Sigmoid colon (tissue), 7 donors: ENCODE data around the gene SRRM2. TPM values are rescaled to one million over a fixed set of nuclear protein-coding genes. Genes with fewer than 3 reads are reported as not detected.

ENCODE experiments used
- DNase-seq: peaks from one replicate; pipeline ENCODE4 v3.0.0-alpha.2; 2019
- H3K27ac ChIP-seq, 4 donors: fragments of 200-600 bp; sonication (generic); one replicate each; pipeline ENCODE4 v1.5.1; 2016 to 2019; ENCODE audit warnings: mild to moderate bottlenecking in 1 of 4
- H3K27me3 ChIP-seq, 3 donors: fragments of 200-600 bp; sonication (generic); one replicate each; pipeline ENCODE4 v1.5.1; 2019; ENCODE audit warnings: mild to moderate bottlenecking in 1 of 3
- H3K36me3 ChIP-seq, 4 donors: fragments of 200-600 bp; sonication (generic); one replicate each; pipeline ENCODE4 v1.5.1; 2016 to 2019
- H3K4me1 ChIP-seq, 4 donors: fragments of 200-600 bp; sonication (generic); one replicate each; pipeline ENCODE4 v1.5.1; 2017 to 2019
- H3K4me3 ChIP-seq, 4 donors: fragments of 200-600 bp; sonication (generic); one replicate each; pipeline ENCODE4 v1.5.1; 2017 to 2019; ENCODE audit warnings: mild to moderate bottlenecking in 2 of 4, moderate library complexity in 1 of 4
- H3K9me3 ChIP-seq, 4 donors: fragments of 200-600 bp in 3 of 4; sonication (generic) in 3 of 4; one replicate each; pipeline versions ENCODE4 v1.5.1 to v1.6.1; 2013 to 2019
- EP300 ChIP-seq, 4 donors: sonication (generic); formaldehyde crosslinking; IDR thresholded peaks; one replicate each; pipeline ENCODE4 v1.6.1; 2017; ENCODE audit warnings: antibody characterized with exemption in 4 of 4
- POLR2A ChIP-seq, 2 donors: fragments of 450-650 bp; IDR thresholded peaks; one replicate each; pipeline ENCODE4 v1.6.1; 2016; ENCODE audit warnings: antibody characterized with exemption in 2 of 2, mild to moderate bottlenecking in 2 of 2, moderate library complexity in 2 of 2
- POLR2AphosphoS5 ChIP-seq, 4 donors: sonication (generic); formaldehyde crosslinking; IDR thresholded peaks; one replicate each; pipeline ENCODE4 v1.6.1; 2017; ENCODE audit warnings: antibody characterized with exemption in 4 of 4
- WGBS, 2 donors: extraction: QIAGEN DNeasy Blood & Tissue Kit; methylation state at CpG; one replicate each; pipeline ENCODE4 v1.1.7; 2013; 5-methylcytosine and 5-hydroxymethylcytosine counted together
- intact Hi-C: fragments of 100-400 bp; cut with DNase I; formaldehyde crosslinking; loops from one replicate; pipeline ENCODE4 v1.15.1; 2023
- polyA plus RNA-seq, 3 donors: library from polyadenylated mRNA; stranded (reverse); fragments of 200-250 nt; gene quantifications; one replicate each; pipeline ENCODE4 v1.2.3, GENCODE V29; 2013
- total RNA-seq, 4 donors: library from RNA; depleted of rRNA; stranded (reverse); fragments of >200 nt; gene quantifications; one replicate each; pipeline ENCODE4 v1.1.0, GENCODE V29; 2016
- TF ChIP-seq, protein P1 (sequence below), 4 experiments: fragments of 450-650 bp in 3 of 4; fragments of 200-600 bp in 1 of 4; IDR thresholded peaks; one replicate each; pipeline ENCODE4 v1.5.1; 2016 to 2019; ENCODE audit warnings: antibody characterized with exemption in 4 of 4, mild to moderate bottlenecking in 3 of 4, moderate library complexity in 2 of 4
- donor health status: healthy with polysubstance abuse.
- donor health status: Bipolar disorder and iron deficiency.
- donor health status: healthy.

The SRRM2 gene
- total and polyA plus RNA-seq, 7 donors = 66.1 to 826 (median 198) TPM

DNA sequence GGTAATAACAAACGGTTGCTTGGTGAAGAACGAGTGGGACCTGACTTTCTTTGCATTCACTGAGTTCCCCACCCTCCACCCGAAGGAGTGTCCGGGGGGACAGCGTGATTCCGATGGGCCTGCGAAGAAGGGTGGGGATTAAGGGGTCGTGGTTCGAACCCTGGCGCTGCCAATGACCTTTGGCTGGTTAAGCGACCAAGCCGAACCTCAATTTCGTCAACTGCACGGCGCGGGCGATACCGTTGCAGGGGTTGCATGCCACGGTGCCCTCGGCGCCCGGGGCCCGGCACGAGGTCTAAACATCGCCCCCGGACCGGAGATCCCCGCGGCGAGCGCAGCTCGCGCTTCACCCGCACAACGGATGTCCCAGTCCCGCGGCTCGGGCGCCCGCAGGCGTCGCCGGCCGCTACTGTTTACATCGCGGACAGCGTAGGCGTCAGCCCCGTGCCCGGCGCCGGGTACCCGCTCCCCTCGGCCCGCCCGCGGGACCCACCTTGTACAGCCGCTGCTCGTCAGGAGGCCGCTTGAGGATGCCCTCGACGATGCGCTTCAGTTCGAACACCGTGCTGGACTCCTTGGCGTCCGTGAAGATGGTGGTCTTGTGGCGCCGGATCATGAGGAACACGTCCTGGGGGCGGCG is 24.2 kb downstream of the SRRM2 start:
- DNase-seq = peak; percentile 72
- TF ChIP-seq POLR2AphosphoS5 (IDR thresholded peaks at IDR 0.05) (no peak), POLR2A (IDR thresholded peaks at IDR 0.05) (no peak), EP300 (IDR thresholded peaks at IDR 0.05) (no peak)
- TF ChIP-seq, protein P1, sequence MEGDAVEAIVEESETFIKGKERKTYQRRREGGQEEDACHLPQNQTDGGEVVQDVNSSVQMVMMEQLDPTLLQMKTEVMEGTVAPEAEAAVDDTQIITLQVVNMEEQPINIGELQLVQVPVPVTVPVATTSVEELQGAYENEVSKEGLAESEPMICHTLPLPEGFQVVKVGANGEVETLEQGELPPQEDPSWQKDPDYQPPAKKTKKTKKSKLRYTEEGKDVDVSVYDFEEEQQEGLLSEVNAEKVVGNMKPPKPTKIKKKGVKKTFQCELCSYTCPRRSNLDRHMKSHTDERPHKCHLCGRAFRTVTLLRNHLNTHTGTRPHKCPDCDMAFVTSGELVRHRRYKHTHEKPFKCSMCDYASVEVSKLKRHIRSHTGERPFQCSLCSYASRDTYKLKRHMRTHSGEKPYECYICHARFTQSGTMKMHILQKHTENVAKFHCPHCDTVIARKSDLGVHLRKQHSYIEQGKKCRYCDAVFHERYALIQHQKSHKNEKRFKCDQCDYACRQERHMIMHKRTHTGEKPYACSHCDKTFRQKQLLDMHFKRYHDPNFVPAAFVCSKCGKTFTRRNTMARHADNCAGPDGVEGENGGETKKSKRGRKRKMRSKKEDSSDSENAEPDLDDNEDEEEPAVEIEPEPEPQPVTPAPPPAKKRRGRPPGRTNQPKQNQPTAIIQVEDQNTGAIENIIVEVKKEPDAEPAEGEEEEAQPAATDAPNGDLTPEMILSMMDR (IDR thresholded peaks at IDR 0.05) = no peak
- Histone ChIP-seq H3K27me3 (no peaks in the 10 kb centered on the region), H3K9me3 (no peaks in the 10 kb centered on the region), H3K4me3 (peak overlapping the region; percentile 68 to 94 (median 88)), H3K27ac (peak overlapping the region; percentile 93 to 100 (median 98)), H3K4me1 (peaks cover 4 to 33% (median 26%) of the 10 kb centered on the region in 4 donors), H3K36me3 (peaks cover 5 to 39% (median 18%) of the 10 kb centered on the region in 4 donors)
- intact Hi-C loops = loop anchor here (1.0 to 10.0 kb wide), 4 partner anchors 23 to 378 kb away; partner anchors contain the start of genes CEMP1 and KCTD5
- 0% methylated on average over 72 of the region's 72 CpGs for WGBS, 2 donors

GRCh38 chr16:2777231-2777902 is 24.9 kb downstream of the SRRM2 start, which contains the start of gene ELOB:
ELOB (minus strand) TSS chr16:2777280; CDS start chr16:2777239, 41 bp downstream.
- H3K27me3 ChIP-seq = no peaks in the 10 kb centered on the region
- H3K4me1 ChIP-seq = peaks cover 4 to 33% (median 26%) of the 10 kb centered on the region in 4 donors
- H3K36me3 ChIP-seq = peaks cover 0 to 31% (median 14%) of the 10 kb centered on the region in 4 donors
- peak within 1 kb of the TSS; percentile 68 to 99 (median 88) for H3K4me3 ChIP-seq
- WGBS, 2 donors = 0 to 1% methylated on average over 70 of the region's 70 CpGs
- H3K9me3 ChIP-seq = no peaks in the 10 kb centered on the region
- H3K27ac ChIP-seq = peak within 1 kb of the TSS; percentile 93 to 100 (median 98)
- peak; percentile 73 to 92 (median 84) for TF ChIP-seq POLR2AphosphoS5 (IDR thresholded peaks at IDR 0.05)
- TF ChIP-seq EP300 (IDR thresholded peaks at IDR 0.05) = peak in 1 of 4 donors; percentile 6
- peak; percentile 52 to 55 for TF ChIP-seq POLR2A (IDR thresholded peaks at IDR 0.05)
- TF ChIP-seq, protein P1 (IDR thresholded peaks at IDR 0.05) = no peak
- DNase-seq = peak; percentile 93
- intact Hi-C loops = loop anchor here (5.0 to 10.0 kb wide), 3 partner anchors 95 to 377 kb away; partner anchors contain the start of genes CEMP1 and KCTD5

GRCh38 chr16:2777903-2778629 is 25.6 kb downstream of the SRRM2 start:
- Histone ChIP-seq H3K27ac (peak overlapping the region; percentile 93 to 100 (median 98)), H3K4me3 (peak overlapping the region; percentile 68 to 99 (median 88)), H3K36me3 (peaks cover 0 to 24% (median 13%) of the 10 kb centered on the region in 4 donors), H3K27me3 (no peaks in the 10 kb centered on the region), H3K4me1 (peaks cover 4 to 33% (median 26%) of the 10 kb centered on the region in 4 donors), H3K9me3 (no peaks in the 10 kb centered on the region)
- TF ChIP-seq EP300 (IDR thresholded peaks at IDR 0.05) (no peak), POLR2A (IDR thresholded peaks at IDR 0.05) (no peak), POLR2AphosphoS5 (IDR thresholded peaks at IDR 0.05) (peak in 1 of 4 donors; percentile 5)
- intact Hi-C loops = loop anchor here (5.0 to 10.0 kb wide), 3 partner anchors 96 to 377 kb away; partner anchors contain the start of genes CEMP1 and KCTD5
- DNase-seq = peak; percentile 63
- 5 to 9% methylated on average over 27 of the region's 27 CpGs for WGBS, 2 donors

- no peak for DNase-seq
- Histone ChIP-seq H3K4me3 (peak overlapping the region; percentile 68 to 99 (median 88)), H3K9me3 (no peaks in the 10 kb centered on the region), H3K36me3 (peaks cover 0 to 19% (median 9%) of the 10 kb centered on the region in 4 donors), H3K4me1 (peaks cover 4 to 33% (median 26%) of the 10 kb centered on the region in 4 donors), H3K27me3 (no peaks in the 10 kb centered on the region), H3K27ac (peak overlapping the region; percentile 93 to 100 (median 98))
- TF ChIP-seq POLR2AphosphoS5 (IDR thresholded peaks at IDR 0.05) (no peak), POLR2A (IDR thresholded peaks at IDR 0.05) (no peak), EP300 (IDR thresholded peaks at IDR 0.05) (no peak)
- TF ChIP-seq, protein P1 (IDR thresholded peaks at IDR 0.05) = no peak
- intact Hi-C loops = loop anchor here (5.0 to 10.0 kb wide), 3 partner anchors 96 to 376 kb away; partner anchors contain the start of genes CEMP1 and KCTD5
- 95 to 96% methylated on average over 12 of the region's 12 CpGs for WGBS, 2 donors
Measured at GRCh38 chr16:2778630-2778958, 26.2 kb downstream of the SRRM2 start.
